Measurements from ENCODE around the gene APLP1. TPM values are rescaled to one million over a fixed set of nuclear protein-coding genes. Genes with fewer than 3 reads are reported as not detected.
"Not testable (repeated sequence)": the region's sequence is repeated elsewhere in the genome, so short reads cannot be mapped to it uniquely, and the experiment has no call there.

The APLP1 gene
- total and polyA plus RNA-seq, 2 donors (not counting 1 experiment from before 2014, with no cell fraction given) = 0.99 to 4.1 TPM

DNA sequence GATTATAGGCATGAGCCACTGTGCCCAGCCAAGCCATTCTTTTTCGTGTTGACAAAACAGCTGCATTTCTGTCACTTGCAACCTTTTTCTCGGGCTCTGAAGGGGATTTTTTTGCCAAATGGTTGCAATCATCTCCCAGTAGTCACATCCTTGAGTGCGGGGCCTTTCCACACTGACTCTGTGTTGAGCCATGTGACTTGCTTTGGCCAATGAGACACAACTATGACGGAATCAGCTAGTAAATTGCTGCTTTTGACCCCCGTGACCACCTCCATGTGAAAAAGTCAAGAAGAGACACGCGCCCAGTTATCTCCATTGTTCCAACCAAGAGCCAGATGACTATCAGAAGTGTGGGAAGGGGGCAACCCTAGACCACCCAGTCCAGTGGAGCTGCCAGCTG is 34.4 kb upstream of the APLP1 start:
- H3K9me3 ChIP-seq (ENCODE audit: control insufficient read depth, insufficient read depth, low read depth, low read length) = no peaks in the 10 kb centered on the region

GRCh38 chr19:35836096-35836495 is 32.3 kb upstream of the APLP1 start:
- not testable (repeated sequence) for DNase-seq (ENCODE audit: low read depth in 2 of 2); H3K79me2 ChIP-seq (ENCODE audit: control insufficient read depth, insufficient read depth, low read length); H2AFZ ChIP-seq (ENCODE audit: low read length); H3K9ac ChIP-seq (ENCODE audit: insufficient read depth, low read length); H4K20me1 ChIP-seq (ENCODE audit: control insufficient read depth, extremely low read depth, insufficient read depth, low read length); H3K36me3 ChIP-seq (ENCODE audit: control insufficient read depth, insufficient read depth, low read length); H3K4me1 ChIP-seq (ENCODE audit: control insufficient read depth, extremely low read depth, insufficient read depth, low read length); H3K4me3 ChIP-seq (replicated peaks in 1 of 4; ENCODE audit: control extremely low read depth in 1 of 4, insufficient read depth in 1 of 4, low read depth in 3 of 4, low read length in 4 of 4); H3K27ac ChIP-seq (ENCODE audit: insufficient read depth, low read length); H3K4me2 ChIP-seq (ENCODE audit: extremely low read depth, insufficient read depth, low read length); H3K9me3 ChIP-seq (ENCODE audit: control insufficient read depth, insufficient read depth, low read depth, low read length); H3K27me3 ChIP-seq (ENCODE audit: control insufficient read depth, insufficient read depth, low read length)

More for the DNA sequence above, 34.4 kb upstream of the APLP1 start:
- no peaks in the 10 kb centered on the region for H3K79me2 ChIP-seq (ENCODE audit: control insufficient read depth, insufficient read depth, low read length)
- no peak for DNase-seq (ENCODE audit: low read depth in 2 of 2)
- TF ChIP-seq EZH2 (IDR thresholded peaks at IDR 0.05; ENCODE audit: low read length, missing control alignments) = no peak
- TF ChIP-seq, protein P1, sequence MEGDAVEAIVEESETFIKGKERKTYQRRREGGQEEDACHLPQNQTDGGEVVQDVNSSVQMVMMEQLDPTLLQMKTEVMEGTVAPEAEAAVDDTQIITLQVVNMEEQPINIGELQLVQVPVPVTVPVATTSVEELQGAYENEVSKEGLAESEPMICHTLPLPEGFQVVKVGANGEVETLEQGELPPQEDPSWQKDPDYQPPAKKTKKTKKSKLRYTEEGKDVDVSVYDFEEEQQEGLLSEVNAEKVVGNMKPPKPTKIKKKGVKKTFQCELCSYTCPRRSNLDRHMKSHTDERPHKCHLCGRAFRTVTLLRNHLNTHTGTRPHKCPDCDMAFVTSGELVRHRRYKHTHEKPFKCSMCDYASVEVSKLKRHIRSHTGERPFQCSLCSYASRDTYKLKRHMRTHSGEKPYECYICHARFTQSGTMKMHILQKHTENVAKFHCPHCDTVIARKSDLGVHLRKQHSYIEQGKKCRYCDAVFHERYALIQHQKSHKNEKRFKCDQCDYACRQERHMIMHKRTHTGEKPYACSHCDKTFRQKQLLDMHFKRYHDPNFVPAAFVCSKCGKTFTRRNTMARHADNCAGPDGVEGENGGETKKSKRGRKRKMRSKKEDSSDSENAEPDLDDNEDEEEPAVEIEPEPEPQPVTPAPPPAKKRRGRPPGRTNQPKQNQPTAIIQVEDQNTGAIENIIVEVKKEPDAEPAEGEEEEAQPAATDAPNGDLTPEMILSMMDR (conservative IDR thresholded peaks at IDR 0.05 in 1 of 2, IDR thresholded peaks at IDR 0.05 in 1 of 2; ENCODE audit: low read depth in 1 of 2, low read length in 2 of 2) = no peak
- H3K9ac ChIP-seq (ENCODE audit: insufficient read depth, low read length) = no peak overlapping the region
- no peaks in the 10 kb centered on the region for H4K20me1 ChIP-seq (ENCODE audit: control insufficient read depth, extremely low read depth, insufficient read depth, low read length)
- no peak overlapping the region for H2AFZ ChIP-seq (ENCODE audit: low read length)
- no peaks in the 10 kb centered on the region for H3K27me3 ChIP-seq (ENCODE audit: control insufficient read depth, insufficient read depth, low read length)
- no peak overlapping the region for H3K4me3 ChIP-seq (replicated peaks in 1 of 4; ENCODE audit: control extremely low read depth in 1 of 4, insufficient read depth in 1 of 4, low read depth in 3 of 4, low read length in 4 of 4)
- H3K36me3 ChIP-seq (ENCODE audit: control insufficient read depth, insufficient read depth, low read length) = no peaks in the 10 kb centered on the region
- no peak overlapping the region for H3K4me2 ChIP-seq (ENCODE audit: extremely low read depth, insufficient read depth, low read length)
- H3K27ac ChIP-seq (ENCODE audit: insufficient read depth, low read length) = no peak overlapping the region
- no peaks in the 10 kb centered on the region for H3K4me1 ChIP-seq (ENCODE audit: control insufficient read depth, extremely low read depth, insufficient read depth, low read length)

DNA sequence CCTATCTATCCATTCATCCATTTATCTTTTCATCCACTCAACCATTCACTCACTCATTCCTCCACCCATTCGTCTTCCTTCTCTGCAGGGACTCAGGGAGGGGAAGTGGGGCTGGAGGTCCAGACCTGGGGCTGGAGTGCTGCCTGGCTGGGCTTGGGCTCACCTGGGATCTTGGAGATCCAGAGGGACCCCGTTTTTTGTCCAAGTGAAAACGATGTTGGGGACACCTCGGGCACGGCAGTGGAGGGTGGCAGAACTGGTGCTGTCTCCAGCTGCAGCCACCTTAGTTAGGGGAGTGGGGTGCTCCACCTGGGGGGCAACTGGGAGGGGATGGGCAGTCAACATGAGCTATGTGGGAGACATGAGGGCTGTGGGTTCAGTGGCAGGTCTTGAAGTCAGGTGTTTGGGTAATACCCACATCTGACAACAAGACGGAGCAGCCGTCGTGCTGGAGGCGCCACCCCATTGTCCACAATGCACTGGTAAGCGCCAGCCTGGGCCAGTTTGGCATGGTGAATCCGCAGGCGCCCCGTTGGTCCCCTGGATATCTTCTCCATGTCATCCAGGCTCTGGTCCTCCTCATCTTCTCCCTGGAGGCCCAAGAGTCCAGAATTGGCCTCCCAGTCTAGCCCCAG is 26.3 kb upstream of the APLP1 start:
- no peaks in the 10 kb centered on the region for H3K9me3 ChIP-seq (ENCODE audit: control insufficient read depth, insufficient read depth, low read depth, low read length)
- no peak overlapping the region for H3K4me3 ChIP-seq (replicated peaks in 1 of 4; ENCODE audit: control extremely low read depth in 1 of 4, insufficient read depth in 1 of 4, low read depth in 3 of 4, low read length in 4 of 4)
- no peaks in the 10 kb centered on the region for H4K20me1 ChIP-seq (ENCODE audit: control insufficient read depth, extremely low read depth, insufficient read depth, low read length)
- H3K4me1 ChIP-seq (ENCODE audit: control insufficient read depth, extremely low read depth, insufficient read depth, low read length) = no peaks in the 10 kb centered on the region
- H3K27me3 ChIP-seq (ENCODE audit: control insufficient read depth, insufficient read depth, low read length) = peaks cover 29% of the 10 kb centered on the region
- H3K36me3 ChIP-seq (ENCODE audit: control insufficient read depth, insufficient read depth, low read length) = no peaks in the 10 kb centered on the region
- no peak overlapping the region for H3K27ac ChIP-seq (ENCODE audit: insufficient read depth, low read length)
- H3K79me2 ChIP-seq (ENCODE audit: control insufficient read depth, insufficient read depth, low read length) = no peaks in the 10 kb centered on the region
- H3K9ac ChIP-seq (ENCODE audit: insufficient read depth, low read length) = no peak overlapping the region
- no peak overlapping the region for H2AFZ ChIP-seq (ENCODE audit: low read length)
- DNase-seq (ENCODE audit: low read depth in 2 of 2) = no peak
- TF ChIP-seq, protein P1 (conservative IDR thresholded peaks at IDR 0.05 in 1 of 2, IDR thresholded peaks at IDR 0.05 in 1 of 2; ENCODE audit: low read depth in 1 of 2, low read length in 2 of 2) = no peak
- TF ChIP-seq EZH2 (IDR thresholded peaks at IDR 0.05; ENCODE audit: low read length, missing control alignments) = no peak
- no peak overlapping the region for H3K4me2 ChIP-seq (ENCODE audit: extremely low read depth, insufficient read depth, low read length)

Data from fibroblast of lung (primary cell).